Keratinocyte (primary cell): ENCODE results near the gene MELTF. TPM values are rescaled to one million over a fixed set of nuclear protein-coding genes. Genes with fewer than 3 reads are reported as not detected.

Source experiments
- DNase-seq: peaks from one replicate; pipeline ENCODE4 v3.0.0-alpha.2; 2011; ENCODE audit warnings: low read depth, missing footprints, low spot score
- FAIRE-seq: peaks from 2 replicates; lab custom pipeline; 2011; peaks lifted over from hg19 to GRCh38; lab: Jason Lieb, UNC
- H2AFZ ChIP-seq: 2 replicates; pipeline ENCODE4 v1.6.0; 2012; ENCODE audit warnings: low read length, control low read depth, inconsistent platforms; ENCODE audit not compliant: control insufficient read depth
- H3K27ac ChIP-seq: 2 replicates; pipeline ENCODE4 v1.5.1; 2011; ENCODE audit warnings: low read length; ENCODE audit not compliant: control insufficient read depth, insufficient read depth
- H3K27me3 ChIP-seq: 3 replicates; pipeline ENCODE4 v1.6.0; 2011; ENCODE audit warnings: low read length; ENCODE audit not compliant: control insufficient read depth, insufficient read depth; ENCODE audit errors: extremely low read depth
- H3K36me3 ChIP-seq, 2 experiments: 2 replicates in 1 of 2; 3 replicates in 1 of 2; pipeline ENCODE4 v1.5.1; 2011; ENCODE audit warnings: low read length in 2 of 2, mild to moderate bottlenecking in 1 of 2; ENCODE audit not compliant: control insufficient read depth in 2 of 2, insufficient read depth in 2 of 2; ENCODE audit errors: extremely low read depth in 1 of 2
- H3K4me1 ChIP-seq: 3 replicates; pipeline ENCODE4 v1.5.1; 2011; ENCODE audit warnings: low read length; ENCODE audit not compliant: control insufficient read depth, insufficient read depth; ENCODE audit errors: extremely low read depth
- H3K4me2 ChIP-seq: 3 replicates; pipeline ENCODE4 v1.6.0; 2011; ENCODE audit warnings: low read depth, low read length; ENCODE audit not compliant: control insufficient read depth, insufficient read depth; ENCODE audit errors: extremely low read depth
- H3K4me3 ChIP-seq, 3 experiments: fragments of 200-600 bp in 1 of 3; sonication (generic) in 1 of 3; 2 replicates in 2 of 3; 3 replicates in 1 of 3; pipeline ENCODE4 v1.5.1; 2011 to 2016; ENCODE audit warnings: low read length in 3 of 3, mild to moderate bottlenecking in 3 of 3, control low read depth in 2 of 3, inconsistent platforms in 1 of 3, low read depth in 1 of 3, mixed read lengths in 1 of 3, mixed run types in 1 of 3, moderate library complexity in 1 of 3; ENCODE audit not compliant: control insufficient read depth in 2 of 3, insufficient read depth in 2 of 3; ENCODE audit errors: extremely low read depth in 1 of 3
- H3K79me2 ChIP-seq: 2 replicates; pipeline ENCODE4 v1.6.0; 2012; ENCODE audit warnings: low read length; ENCODE audit not compliant: control insufficient read depth, insufficient read depth
- H3K9ac ChIP-seq: 3 replicates; pipeline ENCODE4 v1.6.0; 2011; ENCODE audit warnings: low read length; ENCODE audit not compliant: control insufficient read depth, insufficient read depth; ENCODE audit errors: extremely low read depth
- H3K9me1 ChIP-seq: 3 replicates; pipeline ENCODE4 v1.6.0; 2011; ENCODE audit warnings: low read length; ENCODE audit not compliant: control insufficient read depth, insufficient read depth; ENCODE audit errors: extremely low read depth
- H3K9me3 ChIP-seq: 2 replicates; pipeline ENCODE4 v1.5.1; 2012; ENCODE audit warnings: low read depth, low read length; ENCODE audit not compliant: control insufficient read depth
- H4K20me1 ChIP-seq: 3 replicates; pipeline ENCODE4 v1.6.0; 2011; ENCODE audit warnings: low read length; ENCODE audit not compliant: control insufficient read depth, insufficient read depth; ENCODE audit errors: extremely low read depth
- EZH2 ChIP-seq: IDR thresholded peaks from one replicate; pipeline ENCODE4 v1.6.1; 2012; ENCODE audit warnings: inconsistent platforms, mild to moderate bottlenecking, low read length, moderate library complexity
- dilution Hi-C: fragments of 300-500 bp; cut with MboI; formaldehyde crosslinking; loops from one replicate; pipeline ENCODE4 v1.7.0; 2020; ENCODE audit warnings: low sequenced_read_pairs; ENCODE audit not compliant: extremely low pct_ligation_motif_present
- polyA plus RNA-seq, 5 experiments: library from polyadenylated mRNA; depleted of rRNA in 3 of 5; stranded (reverse) in 3 of 5; stranded (forward) in 1 of 5; unstranded in 1 of 5; fragments of >200 nt; gene quantifications; 1 replicate in 1 of 5; 2 replicates in 3 of 5; 3 replicates in 1 of 5; pipeline versions ENCODE4 v1.2.1 to v1.2.3, GENCODE V29; 2011 to 2012; ENCODE audit warnings: missing spikeins in 2 of 5, low read depth in 1 of 5, low replicate concordance in 1 of 5
- TF ChIP-seq, protein P1 (sequence below), 3 experiments: IDR thresholded peaks in 1 of 3; conservative IDR thresholded peaks in 1 of 3; optimal IDR thresholded peaks in 1 of 3; 2 replicates in 2 of 3; 3 replicates in 1 of 3; pipeline versions ENCODE3 to v1.5.1; 2011; ENCODE audit warnings: low read length in 3 of 3, mild to moderate bottlenecking in 3 of 3, moderate library complexity in 2 of 3, control low read depth in 1 of 3, inconsistent platforms in 1 of 3; ENCODE audit not compliant: insufficient read depth in 2 of 3; ENCODE audit errors: extremely low read depth in 1 of 3

MELTF gene
- polyA plus RNA-seq, 1 donor (not counting 4 experiments of a cell fraction or from before 2014, with no cell fraction given), result 6.0 TPM

DNA sequence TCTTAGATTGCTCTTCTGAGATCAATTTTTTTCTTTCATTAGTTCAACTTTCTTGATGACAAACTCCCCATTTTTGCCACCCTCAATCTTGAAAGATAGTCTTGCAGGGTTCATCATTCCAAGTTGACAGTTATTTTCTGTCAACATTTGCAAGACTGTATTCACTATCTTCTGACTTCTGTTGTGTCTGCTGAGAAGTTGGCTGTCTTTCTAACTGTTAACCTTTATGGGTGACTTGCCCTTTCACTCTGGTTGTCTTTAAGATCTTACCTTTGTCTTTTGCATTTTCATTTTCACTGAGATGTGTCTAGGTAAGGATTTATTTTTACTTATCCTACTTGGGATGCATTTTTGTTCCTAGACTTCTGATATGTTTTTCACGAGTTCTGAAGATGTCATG is 46.4 kb downstream of the MELTF start:
- Histone ChIP-seq H4K20me1 (no peaks in the 10 kb centered on the region), H3K27me3 (peaks cover 5% of the 10 kb centered on the region), H3K4me1 (peaks cover 4% of the 10 kb centered on the region), H3K4me2 (no peak overlapping the region), H3K27ac (no peak overlapping the region), H3K9me1 (no peaks in the 10 kb centered on the region), H3K9me3 (no peaks in the 10 kb centered on the region), H3K79me2 (no peaks in the 10 kb centered on the region), H3K9ac (no peak overlapping the region), H3K36me3 (no peaks in the 10 kb centered on the region), H3K4me3 (no peak overlapping the region), H2AFZ (no peak overlapping the region)
- TF ChIP-seq, protein P1, sequence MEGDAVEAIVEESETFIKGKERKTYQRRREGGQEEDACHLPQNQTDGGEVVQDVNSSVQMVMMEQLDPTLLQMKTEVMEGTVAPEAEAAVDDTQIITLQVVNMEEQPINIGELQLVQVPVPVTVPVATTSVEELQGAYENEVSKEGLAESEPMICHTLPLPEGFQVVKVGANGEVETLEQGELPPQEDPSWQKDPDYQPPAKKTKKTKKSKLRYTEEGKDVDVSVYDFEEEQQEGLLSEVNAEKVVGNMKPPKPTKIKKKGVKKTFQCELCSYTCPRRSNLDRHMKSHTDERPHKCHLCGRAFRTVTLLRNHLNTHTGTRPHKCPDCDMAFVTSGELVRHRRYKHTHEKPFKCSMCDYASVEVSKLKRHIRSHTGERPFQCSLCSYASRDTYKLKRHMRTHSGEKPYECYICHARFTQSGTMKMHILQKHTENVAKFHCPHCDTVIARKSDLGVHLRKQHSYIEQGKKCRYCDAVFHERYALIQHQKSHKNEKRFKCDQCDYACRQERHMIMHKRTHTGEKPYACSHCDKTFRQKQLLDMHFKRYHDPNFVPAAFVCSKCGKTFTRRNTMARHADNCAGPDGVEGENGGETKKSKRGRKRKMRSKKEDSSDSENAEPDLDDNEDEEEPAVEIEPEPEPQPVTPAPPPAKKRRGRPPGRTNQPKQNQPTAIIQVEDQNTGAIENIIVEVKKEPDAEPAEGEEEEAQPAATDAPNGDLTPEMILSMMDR (optimal IDR thresholded peaks at IDR 0.05 in 1 of 3, IDR thresholded peaks at IDR 0.05 in 1 of 3, conservative IDR thresholded peaks at IDR 0.05 in 1 of 3; ENCODE audit: extremely low read depth in 1 of 3, insufficient read depth in 2 of 3, low read length in 3 of 3), result no peak
- TF ChIP-seq EZH2, result no peak
- FAIRE-seq (no peak), DNase-seq (no peak)
- dilution Hi-C loops, result no loop called here

DNA sequence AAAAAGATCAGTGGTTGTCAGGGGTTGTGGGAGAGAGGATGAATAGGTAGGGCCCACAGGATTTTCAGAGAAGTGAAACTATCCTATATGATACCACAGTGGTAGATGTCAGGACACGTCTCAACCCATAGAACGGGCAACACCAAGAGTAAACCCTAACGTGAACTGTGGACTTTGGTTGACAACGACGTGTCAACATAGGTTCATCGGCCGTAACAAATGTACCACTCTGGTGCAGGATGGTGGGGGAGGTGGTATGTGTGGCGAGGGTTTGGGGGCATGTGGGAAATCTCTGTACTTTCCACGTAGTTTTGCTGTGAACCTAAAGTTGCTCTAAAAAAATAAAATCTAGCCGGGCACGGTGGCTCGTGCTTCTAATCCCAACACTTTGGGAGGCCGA is 48.0 kb downstream of the MELTF start:
- DNase-seq (no peak), FAIRE-seq (no peak)
- H2AFZ ChIP-seq, result no peak overlapping the region
- H3K9ac ChIP-seq, result no peak overlapping the region
- no peaks in the 10 kb centered on the region for H3K9me1 ChIP-seq
- H3K9me3 ChIP-seq, result no peaks in the 10 kb centered on the region
- TF ChIP-seq, protein P1 (optimal IDR thresholded peaks at IDR 0.05 in 1 of 3, IDR thresholded peaks at IDR 0.05 in 1 of 3, conservative IDR thresholded peaks at IDR 0.05 in 1 of 3; ENCODE audit: extremely low read depth in 1 of 3, insufficient read depth in 2 of 3, low read length in 3 of 3), result no peak
- no peak for TF ChIP-seq EZH2
- H4K20me1 ChIP-seq, result no peaks in the 10 kb centered on the region
- no peak overlapping the region for H3K4me2 ChIP-seq
- H3K4me3 ChIP-seq, result no peak overlapping the region
- H3K4me1 ChIP-seq, result peaks cover 4% of the 10 kb centered on the region
- no peaks in the 10 kb centered on the region for H3K36me3 ChIP-seq
- H3K27ac ChIP-seq, result no peak overlapping the region
- H3K27me3 ChIP-seq, result peaks cover 5% of the 10 kb centered on the region
- H3K79me2 ChIP-seq, result no peaks in the 10 kb centered on the region
- dilution Hi-C loops, result no loop called here
